ENCODE data around the gene MAL. TPM values are rescaled to one million over a fixed set of nuclear protein-coding genes. Genes with fewer than 3 reads are reported as not detected.
A peak's percentile ranks its signal among the peaks of the same experiment; 100 is the strongest.

Gene MAL
- total RNA-seq, 2 donors from 2014 or later, result not detected

DNA sequence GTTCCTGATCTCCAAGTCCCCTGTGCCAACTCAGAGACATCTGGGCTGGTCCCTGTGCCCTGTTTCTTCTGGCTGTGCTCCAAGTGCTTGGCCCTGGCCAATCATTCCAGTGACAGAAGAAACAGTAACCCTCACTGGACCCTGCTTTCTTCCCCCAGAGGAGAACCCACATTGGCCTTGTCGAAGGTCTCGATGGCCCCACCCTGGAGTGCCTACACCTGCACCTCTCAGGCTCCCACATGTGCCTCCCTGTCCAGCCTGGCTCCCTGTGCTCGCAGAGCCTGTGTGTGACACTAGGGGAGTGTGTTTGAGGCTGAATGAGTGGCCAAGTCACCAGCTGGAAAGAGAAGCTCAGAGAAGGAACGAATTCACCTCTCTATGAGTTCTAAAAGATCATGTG is 5.9 kb upstream of the MAL start:
- TF ChIP-seq, protein P1, sequence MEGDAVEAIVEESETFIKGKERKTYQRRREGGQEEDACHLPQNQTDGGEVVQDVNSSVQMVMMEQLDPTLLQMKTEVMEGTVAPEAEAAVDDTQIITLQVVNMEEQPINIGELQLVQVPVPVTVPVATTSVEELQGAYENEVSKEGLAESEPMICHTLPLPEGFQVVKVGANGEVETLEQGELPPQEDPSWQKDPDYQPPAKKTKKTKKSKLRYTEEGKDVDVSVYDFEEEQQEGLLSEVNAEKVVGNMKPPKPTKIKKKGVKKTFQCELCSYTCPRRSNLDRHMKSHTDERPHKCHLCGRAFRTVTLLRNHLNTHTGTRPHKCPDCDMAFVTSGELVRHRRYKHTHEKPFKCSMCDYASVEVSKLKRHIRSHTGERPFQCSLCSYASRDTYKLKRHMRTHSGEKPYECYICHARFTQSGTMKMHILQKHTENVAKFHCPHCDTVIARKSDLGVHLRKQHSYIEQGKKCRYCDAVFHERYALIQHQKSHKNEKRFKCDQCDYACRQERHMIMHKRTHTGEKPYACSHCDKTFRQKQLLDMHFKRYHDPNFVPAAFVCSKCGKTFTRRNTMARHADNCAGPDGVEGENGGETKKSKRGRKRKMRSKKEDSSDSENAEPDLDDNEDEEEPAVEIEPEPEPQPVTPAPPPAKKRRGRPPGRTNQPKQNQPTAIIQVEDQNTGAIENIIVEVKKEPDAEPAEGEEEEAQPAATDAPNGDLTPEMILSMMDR (IDR thresholded peaks at IDR 0.05), result no peak
- no peaks in the 10 kb centered on the region for H3K36me3 ChIP-seq
- no peak for ATAC-seq (ENCODE audit: insufficient number of reproducible peaks, low FRiP score, low read depth)
- H3K27ac ChIP-seq, result no peak overlapping the region
- DNase-seq (ENCODE audit: low spot score), result no peak
- H3K4me1 ChIP-seq (ENCODE audit: control insufficient read depth in 1 of 2, low read depth in 2 of 2), result peaks cover 0 to 3% of the 10 kb centered on the region in 2 donors
- H3K4me3 ChIP-seq, result no peak overlapping the region
- H3K27me3 ChIP-seq (replicated peaks; ENCODE audit: insufficient read depth), result no peaks in the 10 kb centered on the region
- H3K9me3 ChIP-seq, result no peaks in the 10 kb centered on the region

GRCh38 chr2:95020275-95021022 is 5.1 kb upstream of the MAL start:
- H3K9me3 ChIP-seq, result no peaks in the 10 kb centered on the region
- H3K4me1 ChIP-seq (ENCODE audit: control insufficient read depth in 1 of 2, low read depth in 2 of 2), result peaks cover 0 to 10% of the 10 kb centered on the region in 2 donors
- H3K4me3 ChIP-seq, result no peak overlapping the region
- no peak for DNase-seq (ENCODE audit: low spot score)
- H3K27ac ChIP-seq, result no peak overlapping the region
- H3K27me3 ChIP-seq (replicated peaks; ENCODE audit: insufficient read depth), result no peaks in the 10 kb centered on the region
- TF ChIP-seq, protein P1 (IDR thresholded peaks at IDR 0.05), result no peak
- H3K36me3 ChIP-seq, result no peaks in the 10 kb centered on the region
- no peak for ATAC-seq (ENCODE audit: insufficient number of reproducible peaks, low FRiP score, low read depth)

DNA sequence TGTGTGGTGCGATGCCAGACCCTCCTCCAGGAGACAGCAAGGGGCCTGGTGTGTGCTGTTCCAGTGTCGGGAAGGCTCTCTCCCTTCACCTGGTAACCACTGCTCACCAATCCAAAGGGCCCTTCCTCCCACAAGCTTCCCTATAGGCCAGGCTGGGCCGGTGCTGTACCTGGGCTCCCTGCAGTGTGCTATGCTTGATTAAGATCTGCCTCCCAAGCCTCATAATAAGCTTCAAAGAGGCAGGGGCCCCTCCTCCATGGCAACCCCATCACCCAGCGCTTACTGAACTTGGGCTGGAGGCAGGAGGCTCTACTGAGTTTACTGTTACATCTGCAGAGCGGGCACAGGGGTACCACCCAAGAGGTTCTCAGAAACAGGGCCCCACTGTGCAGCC is 4.5 kb upstream of the MAL start:
- DNase-seq (ENCODE audit: low spot score) (no peak), ATAC-seq (ENCODE audit: insufficient number of reproducible peaks, low FRiP score, low read depth) (no peak)
- Histone ChIP-seq H3K27ac (no peak overlapping the region), H3K4me3 (no peak overlapping the region), H3K27me3 (replicated peaks; ENCODE audit: insufficient read depth) (no peaks in the 10 kb centered on the region), H3K4me1 (ENCODE audit: control insufficient read depth in 1 of 2, low read depth in 2 of 2) (peaks cover 0 to 16% of the 10 kb centered on the region in 2 donors), H3K9me3 (no peaks in the 10 kb centered on the region), H3K36me3 (no peaks in the 10 kb centered on the region)
- TF ChIP-seq, protein P1 (IDR thresholded peaks at IDR 0.05), result no peak

DNA sequence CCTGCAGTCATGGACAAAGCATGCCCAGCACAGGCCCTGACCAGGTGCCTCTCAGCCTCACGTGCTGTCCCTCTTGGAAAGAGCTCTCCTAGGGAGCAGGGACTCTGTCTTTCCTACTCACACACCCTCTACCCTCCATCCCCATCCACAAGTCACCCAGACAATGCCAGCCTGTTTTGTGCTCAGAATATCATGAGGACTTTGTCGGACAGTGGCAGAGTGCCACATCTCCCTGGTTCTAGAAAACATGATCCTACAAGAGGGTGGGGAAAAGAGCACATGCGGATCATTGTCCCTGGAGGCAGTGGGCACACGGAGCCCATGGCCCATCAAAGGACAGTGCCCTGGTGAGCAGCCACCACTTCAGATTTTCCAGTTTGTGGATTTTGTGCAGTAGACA is 3.7 kb upstream of the MAL start:
- Histone ChIP-seq H3K4me3 (no peak overlapping the region), H3K27ac (no peak overlapping the region), H3K27me3 (replicated peaks; ENCODE audit: insufficient read depth) (no peaks in the 10 kb centered on the region), H3K4me1 (ENCODE audit: control insufficient read depth in 1 of 2, low read depth in 2 of 2) (peaks cover 0 to 17% of the 10 kb centered on the region in 2 donors), H3K9me3 (no peaks in the 10 kb centered on the region), H3K36me3 (no peaks in the 10 kb centered on the region)
- ATAC-seq (ENCODE audit: insufficient number of reproducible peaks, low FRiP score, low read depth) (no peak), DNase-seq (ENCODE audit: low spot score) (no peak)
- TF ChIP-seq, protein P1 (IDR thresholded peaks at IDR 0.05), result no peak

- peaks cover 0 to 17% of the 10 kb centered on the region in 2 donors for H3K4me1 ChIP-seq (ENCODE audit: control insufficient read depth in 1 of 2, low read depth in 2 of 2)
- TF ChIP-seq, protein P1 (IDR thresholded peaks at IDR 0.05), result peak; percentile 59
- no peaks in the 10 kb centered on the region for H3K9me3 ChIP-seq
- no peaks in the 10 kb centered on the region for H3K36me3 ChIP-seq
- ATAC-seq (ENCODE audit: insufficient number of reproducible peaks, low FRiP score, low read depth) (no peak), DNase-seq (ENCODE audit: low spot score) (no peak)
- H3K27ac ChIP-seq, result no peak overlapping the region
- no peak overlapping the region for H3K4me3 ChIP-seq
- no peaks in the 10 kb centered on the region for H3K27me3 ChIP-seq (replicated peaks; ENCODE audit: insufficient read depth)
Measured at GRCh38 chr2:95022309-95023221, 2.9 kb upstream of the MAL start.

Data from thoracic aorta (tissue), 2 donors.